Tibial nerve (tissue), 3 donors: ENCODE data around the gene RGMB.

Source experiments
- CTCF ChIP-seq, 5 experiments: fragments of 200-600 bp in 3 of 5; fragments of 450-650 bp in 2 of 5; sonication (generic) in 3 of 5; IDR thresholded peaks; one replicate each; pipeline ENCODE4 v1.5.1; 2016 to 2019; ENCODE audit warnings: antibody characterized with exemption in 5 of 5, mild to moderate bottlenecking in 3 of 5, moderate library complexity in 2 of 5
- POLR2A ChIP-seq, 2 donors: fragments of 450-650 bp; IDR thresholded peaks; one replicate each; pipeline ENCODE4 v1.6.1; 2017; ENCODE audit warnings: antibody characterized with exemption in 2 of 2, mild to moderate bottlenecking in 2 of 2, moderate library complexity in 2 of 2

DNA sequence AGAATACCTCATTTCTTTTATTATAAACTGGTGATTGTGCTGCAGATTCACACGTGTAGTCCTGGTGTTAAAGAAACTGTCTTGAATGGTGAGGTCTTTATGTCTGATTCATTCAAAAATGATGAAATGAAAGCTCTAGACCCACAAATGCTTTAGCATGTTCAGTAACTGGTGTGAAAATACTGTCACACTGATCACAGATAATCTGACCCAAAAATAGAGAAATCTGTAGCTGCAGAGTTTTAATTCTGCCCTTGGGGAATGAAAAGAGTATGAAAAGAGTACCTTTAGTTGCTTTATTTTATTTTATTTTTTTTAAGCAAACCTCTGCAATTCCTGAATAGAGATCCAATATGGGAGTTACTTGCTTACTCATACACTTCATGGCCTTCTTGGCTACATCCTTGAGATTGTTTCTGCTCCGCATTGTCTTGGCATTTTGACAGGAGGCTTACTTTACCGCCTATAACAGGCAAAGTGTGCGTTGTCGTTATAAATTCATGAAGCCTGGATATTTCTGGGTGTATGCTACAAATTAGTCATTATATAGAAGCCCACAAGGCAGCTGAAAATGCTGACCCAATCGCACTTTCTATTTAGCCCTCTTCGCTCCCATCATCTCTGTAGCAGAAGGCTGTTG lies 2.7 kb downstream of the RGMB start:
- TF ChIP-seq CTCF (IDR thresholded peaks at IDR 0.05): no peak
- no peak for TF ChIP-seq POLR2A (IDR thresholded peaks at IDR 0.05)
